GM18511 (cell line): Measurements from ENCODE around the gene TBC1D7.

Source experiments
- ATAC-seq: cut with Tn5 transposase; IDR thresholded peaks from one replicate; pipeline ENCODE4 v1.9.1; 2021; ENCODE audit warnings: mild to moderate bottlenecking, moderate library complexity; ENCODE audit not compliant: unreplicated experiment

TBC1D7 gene

GRCh38 chr6:13296536-13296997, 31.8 kb downstream of the TBC1D7 start:
- no peak for ATAC-seq

GRCh38 chr6:13295576-13295975, 32.8 kb downstream of the TBC1D7 start:
- ATAC-seq: no peak

GRCh38 chr6:13294499-13295069, 33.8 kb downstream of the TBC1D7 start:
- no peak for ATAC-seq

- no peak for ATAC-seq
Measured at GRCh38 chr6:13292774-13293173, 35.6 kb downstream of the TBC1D7 start.

GRCh38 chr6:13290335-13290734, 38.0 kb downstream of the TBC1D7 start:
- ATAC-seq: no peak

GRCh38 chr6:13289789-13290318, 38.5 kb downstream of the TBC1D7 start:
- ATAC-seq: no peak

- no peak for ATAC-seq
Measured at GRCh38 chr6:13288969-13289391, 39.4 kb downstream of the TBC1D7 start.

GRCh38 chr6:13288481-13288880, 39.9 kb downstream of the TBC1D7 start:
- ATAC-seq: no peak

- no peak for ATAC-seq
Measured at GRCh38 chr6:13287104-13287503, 41.2 kb downstream of the TBC1D7 start.

GRCh38 chr6:13286181-13286580, 42.2 kb downstream of the TBC1D7 start:
- no peak for ATAC-seq

GRCh38 chr6:13285705-13286104, 42.6 kb downstream of the TBC1D7 start:
- no peak for ATAC-seq

GRCh38 chr6:13284646-13285045, 43.7 kb downstream of the TBC1D7 start:
- ATAC-seq: no peak

GRCh38 chr6:13283331-13283730, 45.0 kb downstream of the TBC1D7 start:
- no peak for ATAC-seq

GRCh38 chr6:13282393-13283069, 45.8 kb downstream of the TBC1D7 start:
- ATAC-seq: no peak

- ATAC-seq: no peak
Measured at GRCh38 chr6:13281686-13282085, 46.7 kb downstream of the TBC1D7 start.

GRCh38 chr6:13280254-13280653, 48.1 kb downstream of the TBC1D7 start:
- ATAC-seq: no peak

- no peak for ATAC-seq
Measured at GRCh38 chr6:13278991-13279390, 49.3 kb downstream of the TBC1D7 start.

- no peak for ATAC-seq
Measured at GRCh38 chr6:13278164-13278563, 50.2 kb downstream of the TBC1D7 start.

- no peak for ATAC-seq
Measured at GRCh38 chr6:13277231-13277630, 51.1 kb downstream of the TBC1D7 start.

- ATAC-seq: no peak
Measured at GRCh38 chr6:13275435-13275989, 52.8 kb downstream of the TBC1D7 start.

GRCh38 chr6:13274707-13275434, 53.5 kb downstream of the TBC1D7 start:
- no peak for ATAC-seq
